Measurements from ENCODE around the gene PGRMC2.

Gene PGRMC2

GRCh38 chr4:128287141-128287870, at the start of gene PGRMC2:
Gene PGRMC2 (minus strand): TSS chr4:128287813. CDS start chr4:128287790, 23 bp downstream.
- no peak for DNase-seq

GRCh38 chr4:128335541-128335940, 47.9 kb upstream of the PGRMC2 start:
- no peak for DNase-seq

- no peak for DNase-seq
Observed at GRCh38 chr4:128334256-128334655, 46.6 kb upstream of the PGRMC2 start.

GRCh38 chr4:128333309-128334018, 45.9 kb upstream of the PGRMC2 start:
- DNase-seq = no peak

GRCh38 chr4:128332081-128332480, 44.5 kb upstream of the PGRMC2 start:
- DNase-seq = no peak

- DNase-seq = no peak
Observed at GRCh38 chr4:128329638-128330037, 42.0 kb upstream of the PGRMC2 start.

- no peak for DNase-seq
Observed at GRCh38 chr4:128328106-128328505, 40.5 kb upstream of the PGRMC2 start.

- DNase-seq = no peak
Observed at GRCh38 chr4:128323401-128323800, 35.8 kb upstream of the PGRMC2 start.

- no peak for DNase-seq
Observed at GRCh38 chr4:128322986-128323385, 35.4 kb upstream of the PGRMC2 start.

GRCh38 chr4:128322311-128322710, 34.7 kb upstream of the PGRMC2 start:
- DNase-seq = no peak

- DNase-seq = no peak
Observed at GRCh38 chr4:128320656-128321055, 33.0 kb upstream of the PGRMC2 start.

GRCh38 chr4:128315756-128316520, 28.3 kb upstream of the PGRMC2 start:
- no peak for DNase-seq

- DNase-seq = no peak
Observed at GRCh38 chr4:128311659-128312403, 24.2 kb upstream of the PGRMC2 start.

- no peak for DNase-seq
Observed at GRCh38 chr4:128310266-128310697, 22.7 kb upstream of the PGRMC2 start.

- DNase-seq = no peak
Observed at GRCh38 chr4:128309585-128309984, 22.0 kb upstream of the PGRMC2 start.

GRCh38 chr4:128308986-128309385, 21.4 kb upstream of the PGRMC2 start:
- no peak for DNase-seq

GRCh38 chr4:128307123-128307571, 19.5 kb upstream of the PGRMC2 start:
- no peak for DNase-seq

- DNase-seq = no peak
Observed at GRCh38 chr4:128305942-128306341, 18.3 kb upstream of the PGRMC2 start.

- DNase-seq = no peak
Observed at GRCh38 chr4:128303986-128304385, 16.4 kb upstream of the PGRMC2 start.

GRCh38 chr4:128303405-128303785, 15.8 kb upstream of the PGRMC2 start:
- no peak for DNase-seq

- DNase-seq = no peak
Observed at GRCh38 chr4:128301979-128302378, 14.4 kb upstream of the PGRMC2 start.

- no peak for DNase-seq
Observed at GRCh38 chr4:128299848-128300247, 12.2 kb upstream of the PGRMC2 start.

- no peak for DNase-seq
Observed at GRCh38 chr4:128298852-128299251, 11.2 kb upstream of the PGRMC2 start.

Measured in NCI-H774 (cell line).